ENCODE data around the gene MRPL21. TPM values are rescaled to one million over a fixed set of nuclear protein-coding genes. Genes with fewer than 3 reads are reported as not detected.

MRPL21 gene
- total RNA-seq, 2 experiments from 2014 or later, result 99.6 to 104 TPM

- intact Hi-C loops (cut with micrococcal nuclease), result no loop called here
- Mint-ChIP-seq H3K4me1 (ENCODE audit: low read depth) (peaks cover 2% of the 10 kb centered on the region), H3K27me3 (no peaks in the 10 kb centered on the region), H3K4me3 (no peak overlapping the region), H3K36me3 (ENCODE audit: low read depth) (peaks cover 75% of the 10 kb centered on the region), H3K27ac (no peak overlapping the region), H3K9me3 (peaks cover 21% of the 10 kb centered on the region)
- POLR2A ChIA-PET, result no interaction called here
- no peak for DNase-seq
- CTCF ChIA-PET, result no interaction called here
- no peak for ATAC-seq
- TF ChIP-seq, protein P1, sequence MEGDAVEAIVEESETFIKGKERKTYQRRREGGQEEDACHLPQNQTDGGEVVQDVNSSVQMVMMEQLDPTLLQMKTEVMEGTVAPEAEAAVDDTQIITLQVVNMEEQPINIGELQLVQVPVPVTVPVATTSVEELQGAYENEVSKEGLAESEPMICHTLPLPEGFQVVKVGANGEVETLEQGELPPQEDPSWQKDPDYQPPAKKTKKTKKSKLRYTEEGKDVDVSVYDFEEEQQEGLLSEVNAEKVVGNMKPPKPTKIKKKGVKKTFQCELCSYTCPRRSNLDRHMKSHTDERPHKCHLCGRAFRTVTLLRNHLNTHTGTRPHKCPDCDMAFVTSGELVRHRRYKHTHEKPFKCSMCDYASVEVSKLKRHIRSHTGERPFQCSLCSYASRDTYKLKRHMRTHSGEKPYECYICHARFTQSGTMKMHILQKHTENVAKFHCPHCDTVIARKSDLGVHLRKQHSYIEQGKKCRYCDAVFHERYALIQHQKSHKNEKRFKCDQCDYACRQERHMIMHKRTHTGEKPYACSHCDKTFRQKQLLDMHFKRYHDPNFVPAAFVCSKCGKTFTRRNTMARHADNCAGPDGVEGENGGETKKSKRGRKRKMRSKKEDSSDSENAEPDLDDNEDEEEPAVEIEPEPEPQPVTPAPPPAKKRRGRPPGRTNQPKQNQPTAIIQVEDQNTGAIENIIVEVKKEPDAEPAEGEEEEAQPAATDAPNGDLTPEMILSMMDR (IDR thresholded peaks at IDR 0.05), result no peak
Observed at GRCh38 chr11:68923614-68924013, 20.0 kb upstream of the MRPL21 start.

GRCh38 chr11:68916439-68916838, 12.8 kb upstream of the MRPL21 start:
- no peaks in the 10 kb centered on the region for H3K27me3 Mint-ChIP-seq
- H3K4me1 Mint-ChIP-seq (ENCODE audit: low read depth), result peaks cover 2% of the 10 kb centered on the region
- no peak overlapping the region for H3K4me3 Mint-ChIP-seq
- ATAC-seq (no peak), DNase-seq (no peak)
- ChIA-PET CTCF (no interaction called here), POLR2A (no interaction called here)
- intact Hi-C loops (cut with micrococcal nuclease), result no loop called here
- TF ChIP-seq, protein P1 (IDR thresholded peaks at IDR 0.05), result no peak
- H3K9me3 Mint-ChIP-seq, result no peaks in the 10 kb centered on the region
- H3K27ac Mint-ChIP-seq, result no peak overlapping the region
- peaks cover 39% of the 10 kb centered on the region for H3K36me3 Mint-ChIP-seq (ENCODE audit: low read depth)

DNA sequence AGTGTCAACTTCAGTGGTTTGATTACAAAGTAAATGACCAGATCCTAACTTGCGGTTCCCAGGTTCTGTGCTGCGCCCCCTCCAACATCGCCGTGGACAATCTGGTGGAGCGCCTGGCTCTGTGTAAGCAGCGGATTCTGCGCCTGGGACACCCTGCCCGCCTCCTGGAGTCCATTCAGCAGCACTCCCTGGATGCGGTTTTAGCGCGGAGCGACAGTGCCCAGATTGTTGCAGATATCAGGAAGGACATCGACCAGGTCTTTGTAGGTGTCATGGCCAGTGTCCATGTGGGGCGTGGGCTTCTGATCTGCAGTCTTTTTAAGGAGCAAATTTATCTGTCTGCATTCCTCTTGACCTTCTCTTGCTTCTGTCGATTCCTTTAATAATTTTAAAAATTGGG, 11.1 kb upstream of the MRPL21 start:
- intact Hi-C loops (cut with micrococcal nuclease), result no loop called here
- ATAC-seq, result no peak
- peaks cover 2% of the 10 kb centered on the region for H3K4me1 Mint-ChIP-seq (ENCODE audit: low read depth)
- ChIA-PET CTCF (no interaction called here), POLR2A (no interaction called here)
- no peaks in the 10 kb centered on the region for H3K27me3 Mint-ChIP-seq
- H3K36me3 Mint-ChIP-seq (ENCODE audit: low read depth), result peaks cover 42% of the 10 kb centered on the region
- no peak overlapping the region for H3K27ac Mint-ChIP-seq
- TF ChIP-seq, protein P1 (IDR thresholded peaks at IDR 0.05), result no peak
- H3K4me3 Mint-ChIP-seq, result no peak overlapping the region
- no peaks in the 10 kb centered on the region for H3K9me3 Mint-ChIP-seq
- no peak for DNase-seq

DNA sequence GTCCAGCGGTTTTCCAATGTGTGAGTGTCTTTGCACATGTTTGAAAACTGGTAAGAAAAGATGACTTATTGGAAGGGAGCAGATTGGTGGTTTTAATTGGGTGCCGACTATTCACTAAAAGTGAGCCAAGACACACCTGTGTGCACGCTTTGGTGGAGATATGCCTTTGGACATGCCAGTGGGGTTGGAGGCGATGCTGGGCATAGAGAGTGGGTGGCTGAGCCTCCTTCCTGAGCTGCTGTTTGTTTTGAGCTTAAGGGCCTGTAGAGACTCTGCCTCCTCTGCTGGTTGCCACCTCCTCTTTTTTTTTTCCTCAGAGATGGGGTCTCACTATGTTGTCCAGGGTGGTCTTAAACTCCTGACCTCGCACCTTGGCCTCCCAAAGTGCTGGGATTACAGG, 9.6 kb upstream of the MRPL21 start:
- peaks cover 36% of the 10 kb centered on the region for H3K36me3 Mint-ChIP-seq (ENCODE audit: low read depth)

DNA sequence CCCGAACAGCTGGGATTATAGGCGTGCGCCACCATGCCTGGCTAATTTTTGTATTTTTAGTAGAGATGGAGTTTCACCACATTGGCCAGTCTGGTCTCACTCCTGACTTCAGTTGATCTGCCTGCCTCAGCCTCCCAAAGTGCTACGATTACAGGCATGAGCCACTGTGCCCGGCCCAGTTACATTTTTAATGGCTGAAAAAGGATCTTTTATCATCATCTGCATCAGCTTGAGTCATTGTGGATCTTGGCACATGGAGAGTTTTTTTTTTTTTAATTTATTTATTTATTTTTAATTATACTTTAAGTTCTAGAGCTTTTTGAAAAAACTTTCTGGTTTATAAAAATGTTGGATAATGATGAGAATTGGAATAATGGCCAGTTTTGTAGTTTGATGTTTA, 8.6 kb upstream of the MRPL21 start:
- no peak for ATAC-seq
- no peak for DNase-seq
- H3K4me1 Mint-ChIP-seq (ENCODE audit: low read depth), result no peaks in the 10 kb centered on the region
- POLR2A ChIA-PET, result no interaction called here
- H3K4me3 Mint-ChIP-seq, result no peak overlapping the region
- H3K27ac Mint-ChIP-seq, result no peak overlapping the region
- H3K36me3 Mint-ChIP-seq (ENCODE audit: low read depth), result peaks cover 35% of the 10 kb centered on the region
- H3K27me3 Mint-ChIP-seq, result no peaks in the 10 kb centered on the region
- TF ChIP-seq, protein P1 (IDR thresholded peaks at IDR 0.05), result no peak
- CTCF ChIA-PET, result no interaction called here
- intact Hi-C loops (cut with micrococcal nuclease), result no loop called here
- no peaks in the 10 kb centered on the region for H3K9me3 Mint-ChIP-seq

More for the DNA sequence above, 9.6 kb upstream of the MRPL21 start:
- Mint-ChIP-seq H3K27ac (no peak overlapping the region), H3K9me3 (no peaks in the 10 kb centered on the region), H3K27me3 (no peaks in the 10 kb centered on the region), H3K4me1 (ENCODE audit: low read depth) (no peaks in the 10 kb centered on the region), H3K4me3 (no peak overlapping the region)
- intact Hi-C loops (cut with micrococcal nuclease), result no loop called here
- ATAC-seq (no peak), DNase-seq (no peak)
- CTCF ChIA-PET, result interaction anchor here (1.1 kb wide), 1 partner anchor 9 kb away, joined by 3 read pairs; the partner anchor contains the start of genes IGHMBP2 and MRPL21
- POLR2A ChIA-PET, result interaction anchor here (0.6 kb wide), 1 partner anchor 110 kb away, joined by 3 read pairs; no protein-coding TSS in a partner anchor
- TF ChIP-seq, protein P1 (IDR thresholded peaks at IDR 0.05), result no peak

All from activated CD8-positive, alpha-beta T cell treated with anti-CD3 and anti-CD28 coated beads for 36 hours (primary cell).